GF-D8 (cell line): ENCODE results near the gene AKR1C1.
"Not testable (repeated sequence)": the region's sequence is repeated elsewhere in the genome, so short reads cannot be mapped to it uniquely, and the experiment has no call there.

Experiments used
- DNase-seq: peaks from one replicate; lab custom pipeline; 2025; lab: John Stamatoyannopoulos, UW

The AKR1C1 gene

DNA sequence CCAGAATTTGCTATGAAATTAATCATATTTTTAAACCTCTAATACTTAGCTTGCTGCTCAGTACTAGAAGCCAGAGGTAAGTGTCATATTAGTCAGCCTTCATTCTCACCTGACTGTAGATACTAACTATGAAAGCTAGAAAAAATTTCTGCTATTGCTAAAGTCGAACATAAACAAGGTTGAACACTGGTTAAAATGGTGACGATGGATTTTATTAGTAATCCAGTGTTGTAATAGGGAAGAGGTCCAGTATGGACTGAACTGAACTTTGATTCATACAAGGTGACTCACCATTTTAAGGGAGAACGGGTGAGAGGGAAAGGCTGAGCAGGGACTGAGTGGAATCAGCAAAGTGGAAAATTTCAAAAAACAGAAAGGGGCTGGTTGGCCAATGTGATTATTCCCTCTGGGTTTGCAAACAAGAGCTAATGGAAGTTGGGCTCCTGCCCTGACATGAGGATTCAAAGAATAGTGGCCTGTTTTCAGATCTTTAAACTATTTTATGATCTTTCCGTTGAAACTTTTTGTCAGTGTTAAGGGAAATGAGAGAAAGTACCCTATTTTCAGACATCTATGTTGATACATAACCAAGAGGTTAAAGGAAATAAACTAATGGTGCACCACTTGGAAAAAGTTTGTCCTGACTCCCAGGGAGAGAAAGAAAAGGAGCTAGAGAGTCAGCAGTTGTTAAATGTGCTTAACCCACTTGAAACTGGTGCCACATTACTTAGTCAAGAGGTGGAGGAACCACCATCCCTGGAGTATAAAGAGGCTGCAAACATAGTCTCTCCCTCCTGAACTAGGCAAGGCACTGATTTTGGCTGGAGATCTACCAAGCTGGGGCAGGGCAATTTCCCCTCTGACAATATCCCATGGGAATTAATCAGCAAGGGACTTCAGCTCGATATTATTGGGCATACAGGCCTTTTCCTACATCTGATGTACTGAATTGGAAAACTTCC, 15.3 kb upstream of the AKR1C1 start:
- DNase-seq = no peak

DNA sequence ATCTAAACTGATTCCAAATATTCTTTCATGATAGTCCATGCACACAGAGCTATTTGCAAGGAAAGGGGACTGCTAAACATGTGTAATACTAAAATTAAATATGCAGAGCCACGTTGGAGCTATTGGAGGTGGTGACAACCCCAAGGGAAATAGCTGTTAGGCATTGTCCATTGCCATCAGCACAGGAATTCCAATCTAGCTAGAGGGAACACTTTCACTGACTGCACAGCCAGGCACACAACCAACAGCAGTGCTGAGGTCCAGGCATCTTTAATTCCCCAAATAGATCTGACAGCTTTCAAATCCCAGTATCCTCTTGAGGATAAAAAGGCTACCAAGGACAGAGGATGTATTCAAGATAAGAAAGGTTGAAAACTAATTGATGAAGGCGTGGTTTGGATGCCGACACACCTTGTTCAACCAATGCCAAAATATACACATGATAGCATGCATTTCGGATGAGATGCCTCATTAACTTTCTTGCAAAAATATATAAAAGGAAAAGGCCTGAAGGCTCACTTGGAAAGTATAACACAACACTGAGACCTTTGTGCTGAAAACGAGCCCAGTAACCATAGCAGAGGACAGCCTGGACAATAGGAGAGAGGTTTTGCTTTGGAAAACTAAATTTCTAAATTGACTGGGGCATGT, 11.6 kb upstream of the AKR1C1 start:
- not testable (repeated sequence) for DNase-seq

DNA sequence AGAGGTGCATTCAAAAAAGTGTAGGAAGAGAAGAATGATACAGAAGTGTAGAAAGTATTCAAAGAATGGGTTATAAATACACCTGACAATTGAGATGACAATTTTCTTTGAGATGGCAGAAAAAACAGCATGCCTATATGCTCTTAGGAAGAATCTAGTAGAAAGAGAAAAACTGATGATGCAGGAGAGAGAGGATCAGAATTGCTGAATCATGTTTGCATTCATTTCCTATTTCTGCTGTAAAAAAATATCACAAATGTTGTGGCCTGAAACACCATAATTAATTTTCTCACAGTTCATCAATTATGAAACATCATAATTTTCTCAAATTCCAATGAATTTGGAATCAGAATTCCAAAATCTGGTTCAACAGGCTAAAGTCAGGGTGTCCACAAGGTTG, 9.8 kb upstream of the AKR1C1 start:
- DNase-seq = no peak

DNA sequence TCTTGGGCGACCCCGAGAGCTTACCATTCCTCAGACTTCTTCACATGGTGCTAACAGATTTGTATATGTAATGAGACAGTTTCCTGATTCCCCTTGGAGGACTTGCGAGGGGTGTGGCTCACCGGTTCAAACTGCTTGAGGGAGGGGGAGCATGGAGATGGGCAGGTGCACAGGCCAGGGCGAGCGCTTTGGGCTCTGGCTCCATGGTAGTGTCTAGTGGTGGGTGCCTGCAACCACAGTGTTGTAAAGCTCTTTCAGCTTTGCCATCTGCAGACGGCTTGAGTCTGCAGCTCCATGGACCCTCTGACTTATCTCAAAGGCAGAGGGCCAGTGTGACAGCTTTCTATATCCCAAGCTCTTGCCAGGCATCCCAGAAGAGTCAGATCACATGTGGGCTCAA, 7.1 kb upstream of the AKR1C1 start:
- DNase-seq = not testable (repeated sequence)

DNA sequence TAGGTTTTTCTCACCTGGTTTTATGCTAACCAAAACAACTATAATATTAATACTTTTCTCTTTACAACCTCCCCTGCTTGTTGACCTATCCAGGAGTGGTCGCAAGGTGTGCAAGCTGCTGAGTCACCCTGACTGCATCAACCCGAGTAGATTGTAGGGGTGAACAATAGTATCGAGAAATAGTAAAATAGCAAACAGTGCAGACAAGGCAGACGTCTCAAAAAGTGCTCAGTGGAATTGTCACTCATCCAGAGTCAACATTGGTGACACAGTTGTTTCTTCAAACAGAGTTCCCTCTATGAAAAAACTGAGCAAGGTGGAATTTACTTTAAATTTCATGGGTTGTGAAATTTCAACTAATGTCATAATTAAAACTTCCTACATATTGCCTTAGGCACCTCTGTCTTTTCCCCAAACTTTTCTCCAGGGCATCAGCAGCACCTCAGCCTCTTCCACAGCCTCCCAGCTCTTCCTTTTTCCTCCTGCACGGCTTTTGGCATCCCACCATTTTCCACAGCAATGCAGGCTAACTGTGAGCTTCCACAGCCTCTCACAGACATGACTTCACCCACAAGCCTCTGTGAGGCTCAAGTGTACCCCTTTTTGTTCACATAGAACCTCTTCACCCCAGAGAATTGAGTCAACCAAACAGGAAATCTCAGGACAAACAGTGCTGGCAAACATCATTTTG, 6.1 kb upstream of the AKR1C1 start:
- DNase-seq = not testable (repeated sequence)

DNA sequence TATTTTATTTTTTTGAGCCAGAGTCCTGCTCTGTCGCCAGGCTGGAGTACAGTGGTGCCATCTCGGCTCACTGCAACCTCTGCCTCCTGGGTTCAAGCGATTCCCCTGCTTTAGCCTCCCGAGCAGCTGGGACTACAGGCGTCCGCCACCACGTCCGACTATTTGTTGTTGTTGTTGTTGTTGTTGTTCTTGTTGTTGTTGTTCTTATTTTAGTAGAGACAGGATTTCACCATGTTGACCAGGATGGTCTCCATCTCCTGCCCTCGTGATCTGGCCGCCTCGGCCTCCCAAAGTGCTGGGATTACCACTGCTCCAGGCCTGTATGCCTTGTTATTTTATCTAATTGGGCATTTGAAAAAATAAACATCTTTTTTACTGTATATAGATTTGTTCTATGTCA, 1.7 kb upstream of the AKR1C1 start:
- DNase-seq = not testable (repeated sequence)

DNA sequence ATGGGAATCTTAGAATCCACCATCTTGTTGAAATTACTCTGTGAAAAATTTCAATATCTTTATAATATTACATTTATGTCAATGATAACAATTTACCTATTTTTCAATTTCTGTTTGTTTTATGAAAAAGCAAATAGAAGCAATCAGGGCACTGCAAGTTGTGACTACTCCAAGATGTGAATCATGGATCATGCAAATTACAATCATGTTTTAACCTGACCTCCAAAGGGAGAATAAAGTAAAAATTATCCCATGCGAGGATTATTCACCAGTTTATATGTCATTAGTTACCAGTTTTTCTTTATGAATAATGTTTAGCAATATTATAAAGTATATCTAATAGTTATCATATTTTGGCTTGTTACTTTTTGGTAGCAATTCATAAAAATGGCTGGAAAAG, 907 bp upstream of the AKR1C1 start:
- DNase-seq = not testable (repeated sequence)

DNA sequence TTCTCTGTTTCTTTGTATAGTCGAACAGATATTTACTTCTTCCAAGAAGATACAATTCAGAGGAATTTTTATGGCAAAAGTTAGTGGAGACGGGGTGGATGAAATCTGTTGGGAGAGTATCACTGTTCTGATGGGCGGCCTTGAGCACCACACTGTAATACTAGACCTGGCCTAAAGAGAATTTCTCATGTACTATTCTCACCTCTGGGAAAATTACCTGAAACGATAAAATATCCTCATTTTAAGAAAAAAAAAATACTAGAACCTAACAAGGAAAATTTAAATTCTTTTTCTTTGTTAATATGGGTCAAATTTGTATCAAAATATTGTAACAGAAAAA, 570 bp downstream of the AKR1C1 start:
- DNase-seq = not testable (repeated sequence)

DNA sequence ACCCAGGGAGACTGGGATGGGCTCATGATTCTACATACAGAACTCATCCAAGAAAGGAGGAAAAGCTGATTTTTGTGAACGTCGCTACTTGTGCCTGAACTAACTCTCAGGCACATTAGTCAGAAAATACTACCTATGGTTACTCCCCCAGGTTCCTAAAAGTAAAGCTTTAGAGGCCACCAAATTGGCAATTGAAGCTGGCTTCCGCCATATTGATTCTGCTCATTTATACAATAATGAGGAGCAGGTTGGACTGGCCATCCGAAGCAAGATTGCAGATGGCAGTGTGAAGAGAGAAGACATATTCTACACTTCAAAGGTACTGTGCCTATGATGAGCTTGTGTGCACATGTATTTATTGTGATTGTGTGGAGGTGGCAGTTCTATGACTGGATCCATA, 2.5 kb downstream of the AKR1C1 start:
- DNase-seq = not testable (repeated sequence)

DNA sequence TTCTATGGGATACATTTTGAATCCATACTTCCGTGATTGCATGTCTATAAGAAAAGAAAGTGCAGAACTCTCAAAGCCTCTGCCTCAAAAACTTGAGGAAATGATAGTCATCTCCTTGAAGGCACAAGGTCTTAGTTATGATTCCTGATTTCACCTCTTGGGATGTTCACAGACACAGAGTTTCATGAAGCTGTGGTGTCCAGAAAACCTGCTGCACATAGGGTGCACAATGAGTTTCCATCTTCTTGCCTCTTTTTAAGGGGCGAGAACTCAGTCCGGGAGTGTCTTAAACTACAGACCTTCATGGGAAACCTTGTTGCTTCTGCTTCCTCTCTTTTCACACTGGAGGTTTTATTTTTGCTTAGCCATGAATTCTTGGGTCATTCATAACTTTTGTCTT, 4.0 kb downstream of the AKR1C1 start:
- not testable (repeated sequence) for DNase-seq

DNA sequence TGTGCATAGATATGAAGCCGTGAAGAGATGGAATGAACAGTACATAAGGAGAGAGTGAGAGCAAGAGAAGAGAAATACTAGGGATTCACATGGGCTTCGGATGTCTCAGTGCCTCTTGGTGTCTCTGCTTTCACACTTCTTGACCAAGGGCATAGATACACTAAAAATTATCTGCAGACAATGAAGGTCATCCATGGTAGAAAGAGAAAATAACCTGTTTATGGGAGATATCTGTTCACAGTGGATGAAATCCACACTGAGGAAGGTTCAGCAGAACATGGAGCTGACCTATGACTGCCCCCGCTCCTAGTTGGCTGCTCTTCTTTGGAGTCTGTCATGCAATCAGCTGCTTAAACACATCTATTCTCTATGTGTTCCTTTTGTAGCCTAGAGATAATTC, 6.1 kb downstream of the AKR1C1 start:
- DNase-seq = not testable (repeated sequence)

DNA sequence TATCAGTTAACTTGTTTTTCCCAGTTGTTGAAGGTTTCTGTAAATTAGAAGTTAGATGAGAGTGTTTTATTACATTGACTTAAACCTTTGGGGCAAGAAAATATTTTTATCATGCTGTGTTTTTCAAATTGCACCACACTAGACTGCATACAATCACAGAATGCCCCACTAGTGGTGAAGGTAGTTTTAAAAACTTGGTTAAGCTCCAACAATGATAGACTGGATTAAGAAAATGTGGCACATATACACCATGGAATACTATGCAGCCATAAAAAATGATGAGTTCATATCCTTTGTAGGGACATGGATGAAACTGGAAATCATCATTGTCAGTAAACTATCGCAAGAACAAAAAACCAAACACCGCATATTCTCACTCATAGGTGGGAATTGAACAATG, 7.1 kb downstream of the AKR1C1 start:
- DNase-seq = not testable (repeated sequence)

DNA sequence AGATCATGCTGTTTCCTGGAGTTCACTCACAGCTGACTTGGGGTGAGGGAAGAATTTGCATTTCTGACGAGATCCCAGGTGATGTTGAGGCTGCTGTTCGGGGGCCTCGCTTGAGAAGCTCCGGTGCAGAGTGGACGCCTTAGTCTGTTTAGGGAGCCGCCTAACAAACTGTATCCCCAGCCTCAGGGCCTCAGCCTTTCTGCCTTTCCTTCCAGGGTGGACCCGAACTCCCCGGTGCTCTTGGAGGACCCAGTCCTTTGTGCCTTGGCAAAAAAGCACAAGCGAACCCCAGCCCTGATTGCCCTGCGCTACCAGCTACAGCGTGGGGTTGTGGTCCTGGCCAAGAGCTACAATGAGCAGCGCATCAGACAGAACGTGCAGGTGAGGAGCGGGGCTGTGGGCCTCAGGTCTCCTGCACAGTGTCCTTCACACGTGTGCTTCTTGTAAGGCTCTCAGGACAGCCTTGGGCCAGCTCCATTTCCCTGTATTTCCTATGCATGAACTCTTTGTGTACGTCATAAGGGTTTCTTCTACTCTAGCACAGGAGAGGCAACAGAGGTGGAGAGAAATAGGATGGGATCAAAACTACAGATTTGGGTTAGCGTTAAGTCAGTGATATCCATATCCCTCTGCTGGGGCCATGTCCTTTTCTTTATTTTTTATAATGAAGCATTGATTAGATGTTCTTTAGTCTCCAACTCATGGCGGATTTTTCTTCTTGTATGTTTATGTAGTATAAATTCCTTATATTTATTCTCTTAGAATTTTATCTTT, 9.3 kb downstream of the AKR1C1 start:
- not testable (repeated sequence) for DNase-seq

DNA sequence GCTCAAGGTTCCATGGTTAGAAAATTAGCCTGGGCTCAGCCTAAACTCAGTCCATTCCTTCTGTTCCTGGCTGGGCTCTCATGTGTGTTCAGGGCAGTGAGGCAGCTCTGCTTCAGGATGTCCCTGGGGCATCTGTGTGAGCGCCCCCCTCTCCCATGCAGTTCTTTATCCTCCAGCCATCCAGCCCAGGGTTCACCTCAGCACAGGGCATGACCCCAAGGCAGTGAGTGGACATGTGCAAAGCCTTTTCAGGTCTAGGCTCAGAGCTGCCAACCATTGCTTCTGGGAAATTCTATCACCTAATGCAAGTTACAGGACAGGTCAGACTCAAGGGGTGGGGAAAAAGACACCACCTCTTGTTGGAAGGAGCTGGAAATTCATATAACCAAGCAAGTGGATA, 10.1 kb downstream of the AKR1C1 start:
- DNase-seq = not testable (repeated sequence)

DNA sequence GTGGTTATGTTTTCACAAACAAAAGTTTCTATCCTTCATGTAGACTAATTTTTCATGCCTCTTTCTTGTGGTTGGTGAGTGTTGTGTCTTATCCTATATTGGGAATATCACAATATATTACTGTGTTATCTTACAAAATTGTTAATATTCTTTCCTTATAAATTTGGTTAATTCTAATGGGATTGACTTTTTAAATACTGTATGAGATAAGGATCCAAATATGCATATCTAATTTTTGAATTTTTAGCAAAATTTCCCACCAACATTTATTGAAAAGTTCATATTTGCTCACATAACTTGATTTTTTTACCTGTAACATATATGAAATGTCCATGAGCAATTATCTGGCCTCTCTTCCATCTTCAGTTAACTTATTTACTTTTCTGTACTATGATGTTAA, 11.2 kb downstream of the AKR1C1 start:
- not testable (repeated sequence) for DNase-seq

DNA sequence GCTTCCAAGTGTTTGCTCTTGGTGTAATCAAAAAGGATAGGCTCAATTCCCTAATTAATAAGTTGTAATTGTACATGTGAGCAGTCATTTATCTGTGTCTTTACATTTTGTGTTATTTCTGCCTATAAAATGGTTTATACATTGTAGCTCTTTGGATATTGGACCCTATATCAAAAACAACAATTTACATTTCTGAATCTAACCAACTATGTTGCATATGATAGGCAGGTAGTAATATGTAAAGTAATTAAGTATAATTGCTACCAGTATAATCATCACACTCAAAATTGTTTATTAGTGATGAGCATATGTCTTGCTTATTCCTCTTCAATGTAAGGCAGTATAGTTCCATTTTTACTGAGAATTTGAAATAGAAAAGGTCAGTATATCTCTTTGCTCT, 13.8 kb downstream of the AKR1C1 start:
- no peak for DNase-seq

DNA sequence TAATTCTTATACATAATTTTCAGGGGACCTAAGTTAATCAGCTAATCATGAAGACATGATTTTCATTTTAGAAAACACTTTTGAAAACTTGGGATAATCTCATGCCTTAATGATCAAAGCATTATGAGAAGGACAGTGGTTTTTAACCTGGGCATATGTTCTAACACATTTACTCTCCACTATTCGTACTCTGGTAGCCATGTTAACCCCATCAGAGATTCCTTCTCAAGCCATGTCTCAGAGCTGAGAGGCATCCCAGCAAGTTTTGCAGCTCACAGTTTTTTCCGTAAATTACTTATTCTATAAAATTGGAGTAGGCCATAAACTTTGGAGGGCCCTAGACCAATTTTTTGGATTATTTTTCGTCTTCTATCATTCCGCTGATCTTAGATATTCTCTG, 15.7 kb downstream of the AKR1C1 start:
- DNase-seq = no peak

DNA sequence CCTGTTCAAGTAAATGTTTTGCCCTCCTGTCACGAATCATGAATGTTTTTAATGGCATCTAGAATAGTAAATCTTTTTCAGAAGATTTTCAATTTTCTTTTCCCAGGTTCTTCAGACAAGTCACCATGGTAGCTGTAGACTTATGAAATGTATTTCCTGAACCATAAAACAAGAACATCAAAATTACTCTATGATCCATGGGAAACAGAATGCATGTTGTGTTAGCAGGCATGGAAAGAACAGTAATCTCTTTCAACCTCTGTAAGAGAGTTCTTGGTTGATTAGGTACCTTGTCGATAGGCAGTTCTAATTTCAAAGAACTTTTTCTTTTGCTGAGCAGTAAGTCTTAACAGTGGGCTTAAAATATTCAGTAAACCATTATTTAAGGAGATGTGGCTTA, 17.6 kb downstream of the AKR1C1 start:
- DNase-seq = no peak

DNA sequence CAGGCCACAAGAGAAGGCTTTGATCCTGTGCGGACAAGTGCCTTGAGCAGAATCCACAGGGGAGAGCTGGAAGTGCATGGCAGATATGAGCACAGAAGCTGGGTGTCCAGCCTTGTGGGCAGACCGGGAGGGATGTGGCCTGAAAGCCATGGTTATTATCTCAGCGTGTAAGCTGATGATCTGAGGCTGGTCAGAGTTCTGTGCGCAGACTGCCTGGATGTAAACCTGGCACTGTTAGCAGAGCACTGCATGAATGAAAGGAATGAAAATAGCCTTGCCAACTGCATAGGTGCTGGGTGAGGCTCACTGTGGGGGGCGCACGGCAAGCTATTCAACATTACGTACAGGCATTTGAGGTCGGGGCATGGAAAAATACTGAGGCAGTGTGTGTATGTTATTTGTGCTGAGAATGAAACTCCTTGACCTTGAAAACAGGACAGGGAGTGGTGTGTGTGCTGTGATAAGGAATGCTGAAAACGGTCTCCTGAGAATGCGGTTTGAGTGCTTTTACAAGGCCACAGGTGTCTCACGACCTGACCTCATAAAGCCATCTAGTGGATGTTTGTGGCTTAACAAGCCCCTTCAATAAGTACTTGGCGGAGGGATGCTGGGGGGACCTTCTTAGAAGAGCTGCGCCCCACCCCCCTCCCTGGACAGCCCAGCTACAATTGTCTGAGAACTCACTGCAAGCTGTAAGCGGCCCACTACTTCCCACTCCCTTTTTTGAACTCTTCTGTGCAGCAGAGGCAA, 18.7 kb downstream of the AKR1C1 start:
- DNase-seq = no peak

DNA sequence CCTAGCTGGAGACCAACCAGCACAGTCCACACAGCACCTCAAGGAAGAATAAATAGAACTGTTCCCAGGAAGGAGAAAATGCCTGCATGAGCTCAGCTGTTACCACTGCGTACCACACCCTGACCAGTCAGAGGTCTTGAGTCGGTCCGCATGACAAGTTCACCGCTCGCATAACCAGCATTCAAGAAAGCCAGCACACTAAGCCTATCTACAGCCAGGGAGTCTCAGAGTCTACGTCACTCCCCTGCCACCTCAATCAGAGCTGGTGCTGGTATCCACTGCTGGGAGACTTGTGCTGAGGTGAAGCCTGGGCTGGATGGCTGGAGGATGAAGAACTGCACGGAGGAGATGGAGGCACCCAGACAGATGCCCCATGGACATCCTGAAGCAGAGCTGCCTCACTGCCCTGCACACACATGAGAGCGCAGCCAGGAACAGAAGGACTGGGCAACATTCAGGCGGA, 19.6 kb downstream of the AKR1C1 start:
- no peak for DNase-seq

DNA sequence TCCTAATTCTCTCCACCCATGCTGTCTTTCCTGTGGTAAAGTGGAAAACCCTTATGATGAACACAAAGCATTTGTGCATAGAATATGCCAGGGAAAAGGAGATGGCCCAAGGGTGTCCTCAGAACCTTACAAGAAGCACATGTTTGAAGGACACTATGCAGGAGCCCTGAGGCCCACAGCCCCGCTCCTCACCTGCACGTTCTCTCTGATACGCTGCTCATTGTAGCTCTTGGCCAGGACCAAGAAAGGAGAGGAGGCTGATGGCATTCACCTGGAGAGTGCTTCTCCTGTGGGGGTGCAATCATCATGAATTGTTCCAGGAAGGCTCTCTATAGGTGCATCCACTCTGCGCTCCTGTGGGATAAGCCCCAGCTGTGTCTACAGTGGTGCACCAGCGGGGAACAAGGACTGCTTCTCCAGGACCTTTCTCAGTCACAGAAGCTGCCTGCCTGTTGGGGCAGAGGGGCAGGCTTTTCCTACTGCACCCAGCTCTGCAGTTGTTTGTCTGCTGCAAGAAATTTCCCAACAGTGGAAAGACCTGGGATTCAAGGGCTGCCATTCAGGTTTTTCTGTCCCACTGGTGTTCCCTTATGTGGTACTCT, 20.5 kb downstream of the AKR1C1 start:
- DNase-seq = no peak
